Measurements from ENCODE around the gene PDLIM1. TPM values are rescaled to one million over a fixed set of nuclear protein-coding genes. Genes with fewer than 3 reads are reported as not detected.
A peak's percentile ranks its signal among the peaks of the same experiment; 100 is the strongest.
"Not testable (repeated sequence)": the region's sequence is repeated elsewhere in the genome, so short reads cannot be mapped to it uniquely, and the experiment has no call there.

The PDLIM1 gene
- total RNA-seq, 1 experiment from 2014 or later: 42.5 TPM

DNA sequence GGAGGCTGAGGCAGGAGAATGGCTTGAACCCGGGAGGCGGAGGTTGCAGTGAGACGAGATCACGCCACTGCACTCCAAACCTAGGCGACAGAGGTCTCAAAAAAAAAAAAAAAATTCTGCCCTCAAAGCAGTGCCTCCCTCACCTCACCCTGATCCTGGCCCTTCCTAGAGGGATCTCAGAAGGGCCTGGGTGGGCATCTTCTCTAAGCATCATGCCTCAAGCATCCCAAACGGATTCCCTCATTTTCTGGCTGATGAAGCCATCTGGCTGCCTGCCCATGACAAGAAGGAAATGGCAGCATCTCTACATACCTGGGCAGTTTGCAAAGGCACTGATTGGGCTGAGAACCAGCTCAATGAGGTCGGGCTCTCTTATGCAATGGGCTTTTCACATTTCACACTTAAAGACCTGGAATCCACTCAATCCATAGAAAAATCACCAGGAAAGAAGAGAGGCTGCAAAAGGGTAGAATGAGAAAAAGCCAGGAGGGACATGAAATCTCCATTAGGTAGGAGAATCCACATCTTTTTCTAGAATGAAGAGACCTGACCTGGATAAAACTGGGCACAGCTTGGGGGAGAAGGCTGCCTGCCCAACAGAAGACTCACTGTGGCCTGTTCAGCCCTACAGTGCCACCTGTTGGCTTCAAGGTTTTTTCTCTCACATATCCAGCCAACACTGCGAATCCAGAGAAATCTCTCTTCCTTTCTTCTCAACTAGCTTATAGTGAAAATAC, 48.1 kb downstream of the PDLIM1 start:
- peak; percentile 49 for DNase-seq (ENCODE audit: low spot score)

DNA sequence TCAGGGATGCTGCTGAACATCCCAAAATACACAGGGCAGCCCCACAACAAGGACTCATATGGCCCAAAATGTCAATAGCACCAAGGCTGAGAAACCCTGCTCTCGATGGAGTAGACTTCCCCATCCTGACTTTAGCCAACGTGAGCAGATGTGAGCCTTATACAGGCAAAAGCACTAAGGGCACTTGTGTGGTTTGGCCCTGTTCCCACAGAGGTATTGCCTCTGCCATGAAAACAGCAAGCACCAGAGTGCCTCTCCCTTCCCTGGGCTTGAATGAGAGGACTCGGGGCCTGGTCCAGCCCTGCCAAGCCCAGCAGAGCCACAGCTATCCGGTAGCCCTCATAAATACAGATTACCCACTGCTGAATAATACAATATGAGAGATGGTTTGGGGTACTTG, 49.3 kb downstream of the PDLIM1 start:
- peak; percentile 50 for DNase-seq (ENCODE audit: low spot score)

DNA sequence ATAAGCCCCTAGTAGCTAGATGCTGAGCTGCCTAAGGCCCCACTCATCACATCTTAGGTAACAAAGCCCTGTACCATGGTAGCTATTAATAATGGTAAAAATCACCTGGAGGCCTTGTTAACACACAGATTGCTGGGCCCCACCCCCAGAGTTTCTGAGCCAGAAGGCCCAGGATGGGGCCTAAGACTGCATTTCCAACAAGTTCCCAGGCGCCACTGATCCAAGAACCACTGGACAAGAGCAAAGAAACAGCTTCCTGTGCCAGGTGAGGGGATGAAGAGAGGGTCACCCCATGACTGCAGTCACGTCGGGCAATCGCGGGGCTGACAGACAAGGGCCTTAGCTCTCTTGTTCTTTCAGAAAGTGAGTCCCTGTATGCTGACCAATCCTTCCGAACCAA, 50.0 kb downstream of the PDLIM1 start:
- no peak for DNase-seq (ENCODE audit: low spot score)

- not testable (repeated sequence) for DNase-seq (ENCODE audit: low spot score)
Measured at GRCh38 chr10:95240096-95240495, 50.7 kb downstream of the PDLIM1 start.

GRCh38 chr10:95237376-95238170, 53.2 kb downstream of the PDLIM1 start:
- DNase-seq (ENCODE audit: low spot score): no peak

DNA sequence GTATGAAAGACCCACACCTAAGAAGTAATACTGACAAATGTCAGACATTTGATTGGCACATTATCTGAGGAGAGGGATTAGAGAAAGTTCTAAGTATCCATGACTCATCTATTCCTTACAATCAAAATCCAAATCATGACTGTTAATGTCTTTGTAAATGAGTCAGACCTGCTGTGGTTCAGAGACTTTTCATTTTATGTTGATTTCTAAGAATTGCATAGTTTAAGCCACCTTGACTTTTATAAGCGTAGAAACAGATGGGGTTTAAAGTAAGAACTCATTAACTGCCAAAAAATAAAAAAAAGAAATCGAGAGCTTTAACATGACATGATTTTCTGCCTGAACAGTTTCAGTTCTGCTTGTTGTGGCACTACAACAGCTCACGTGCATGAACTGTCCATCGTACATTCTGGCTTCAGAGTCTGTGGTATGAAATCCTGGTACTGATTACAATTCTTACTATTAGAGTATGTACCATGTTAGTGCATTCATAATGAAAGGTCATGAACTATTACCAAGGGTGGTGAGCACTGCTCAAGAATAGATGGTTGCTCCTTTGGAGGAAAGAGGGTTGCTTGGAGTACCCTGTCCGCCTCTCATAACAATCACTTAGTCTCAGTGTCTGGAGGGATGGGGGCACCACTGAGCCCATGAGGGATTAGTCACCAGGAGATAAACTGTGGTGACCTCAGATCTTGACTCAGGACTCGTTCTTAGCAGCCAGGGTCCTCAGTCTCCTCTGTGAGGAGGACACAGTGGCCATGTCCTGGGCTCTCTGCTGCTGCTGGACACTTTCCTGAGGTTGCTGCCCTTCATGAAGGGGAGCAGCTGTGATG, 54.5 kb downstream of the PDLIM1 start:
- peak; percentile 80 for DNase-seq (ENCODE audit: low spot score)

DNA sequence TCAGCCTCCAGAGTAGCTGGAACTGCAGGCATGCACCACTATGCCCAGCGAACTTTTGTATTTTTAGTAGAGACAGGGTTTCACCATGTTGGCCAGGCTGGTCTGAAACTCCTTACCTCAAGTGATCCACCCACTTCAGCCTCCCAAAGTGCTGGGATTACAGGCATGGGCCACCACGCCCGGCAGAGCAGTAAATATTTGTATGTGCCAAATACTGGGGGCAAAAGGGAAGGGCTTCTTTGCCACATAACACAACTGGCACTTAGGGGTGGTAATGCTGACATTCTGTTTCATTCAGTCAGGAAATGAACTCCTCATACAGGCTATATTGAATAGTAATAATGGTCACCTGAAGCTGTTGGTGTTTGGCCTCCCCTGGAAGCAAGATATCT, 55.1 kb downstream of the PDLIM1 start:
- DNase-seq (ENCODE audit: low spot score): peak; percentile 67

GRCh38 chr10:95234951-95235350, 55.9 kb downstream of the PDLIM1 start:
- DNase-seq (ENCODE audit: low spot score): no peak

DNA sequence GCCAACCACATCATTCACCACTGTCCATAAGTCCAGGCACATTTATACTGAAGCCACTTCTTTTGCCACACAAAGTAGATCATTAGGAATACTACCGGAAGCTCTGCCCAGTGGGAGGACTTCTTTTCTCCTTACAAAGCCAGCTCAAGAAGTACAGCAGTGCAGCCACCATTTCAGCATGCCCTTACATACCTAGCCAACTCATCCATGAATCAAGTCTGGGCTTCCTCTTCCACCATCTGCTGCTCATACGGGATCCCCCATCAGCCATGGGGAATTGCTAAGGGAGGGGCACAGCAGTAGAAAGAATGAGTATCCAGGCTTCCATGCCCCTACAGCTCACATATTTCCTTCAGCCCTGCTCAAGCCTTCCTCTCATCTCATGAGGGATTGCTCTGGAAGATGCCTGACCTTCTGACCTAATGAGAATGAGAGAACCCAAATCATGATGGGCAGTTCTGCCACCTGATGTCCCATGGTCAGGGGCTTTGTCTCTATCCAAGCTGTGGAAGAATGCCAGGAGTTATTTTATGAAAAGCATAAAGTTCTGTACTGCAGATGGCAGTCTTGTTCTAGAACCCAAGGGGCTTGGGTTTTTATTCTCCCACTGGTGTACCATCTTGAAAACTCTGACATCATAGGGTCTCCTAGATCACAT, 57.3 kb downstream of the PDLIM1 start:
- no peak for DNase-seq (ENCODE audit: low spot score)

DNA sequence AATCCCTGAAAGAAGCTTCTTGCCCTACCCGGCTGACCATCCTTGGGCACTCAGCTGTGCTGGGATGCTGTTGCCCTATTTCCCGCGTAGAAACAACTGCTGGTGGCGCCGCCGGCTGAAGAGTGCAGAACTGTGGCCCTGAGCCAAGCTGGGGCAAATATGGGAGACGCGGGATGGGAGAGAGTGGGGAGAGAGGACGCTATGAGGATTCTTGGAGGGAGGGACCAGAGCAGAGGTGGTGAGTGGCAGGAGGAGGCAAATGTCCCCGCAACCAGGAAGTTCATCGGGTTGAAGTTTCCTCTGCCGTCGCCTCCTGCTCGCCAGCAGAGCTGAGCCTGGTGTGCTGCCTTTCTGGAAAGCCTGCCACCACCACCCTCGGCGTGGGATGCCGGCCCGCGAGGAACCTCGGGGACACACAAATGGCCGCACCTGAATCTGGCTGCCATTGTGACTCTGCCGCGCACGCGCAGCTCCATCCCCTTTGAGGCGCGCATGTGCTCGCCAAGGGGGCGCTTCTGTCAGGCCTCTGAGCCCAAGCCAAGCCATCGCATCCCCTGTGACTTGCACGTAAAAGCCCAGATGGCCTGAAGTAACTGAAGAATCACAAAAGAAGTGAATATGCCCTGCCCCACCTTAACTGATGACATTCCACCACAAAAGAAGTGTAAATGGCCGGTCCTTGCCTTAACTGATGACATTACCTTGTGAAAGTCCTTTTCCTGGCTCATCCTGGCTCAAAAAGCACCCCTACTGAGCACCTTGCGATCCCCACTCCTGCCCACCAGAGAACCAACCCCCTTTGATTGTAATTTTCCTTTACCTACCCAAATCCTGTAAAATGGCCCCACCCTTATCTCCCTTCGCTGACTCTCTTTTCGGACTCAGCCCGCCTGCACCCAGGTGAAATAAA, 59.9 kb downstream of the PDLIM1 start:
- DNase-seq (ENCODE audit: low spot score): not testable (repeated sequence)

- peak; percentile 97 for DNase-seq (ENCODE audit: low spot score)
Measured at GRCh38 chr10:95229724-95230627, 60.8 kb downstream of the PDLIM1 start.

GRCh38 chr10:95228934-95229723, 61.7 kb downstream of the PDLIM1 start:
- not testable (repeated sequence) for DNase-seq (ENCODE audit: low spot score)

GRCh38 chr10:95225136-95225535, 65.7 kb downstream of the PDLIM1 start:
- no peak for DNase-seq (ENCODE audit: low spot score)

GRCh38 chr10:95221124-95221523, 69.7 kb downstream of the PDLIM1 start:
- peak; percentile 39 for DNase-seq (ENCODE audit: low spot score)

DNA sequence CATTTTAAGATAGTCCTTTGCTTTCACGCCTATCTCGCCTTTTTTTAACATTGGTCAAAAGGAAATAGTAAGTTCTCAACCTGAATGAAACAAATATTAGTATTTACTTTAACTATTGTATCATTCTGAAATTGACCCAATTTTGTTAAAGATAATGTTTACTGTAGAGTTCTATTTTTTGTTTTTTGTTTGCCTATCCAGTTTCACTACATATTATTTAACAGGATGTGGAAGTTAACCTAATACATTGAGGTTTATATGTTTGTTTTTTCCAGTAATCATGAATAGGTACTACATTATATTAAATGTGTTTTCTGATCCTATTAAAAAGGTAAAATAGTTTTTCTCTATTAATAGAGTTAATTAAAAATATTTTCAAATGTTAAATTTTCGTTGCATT, 70.3 kb downstream of the PDLIM1 start:
- DNase-seq (ENCODE audit: low spot score): no peak

DNA sequence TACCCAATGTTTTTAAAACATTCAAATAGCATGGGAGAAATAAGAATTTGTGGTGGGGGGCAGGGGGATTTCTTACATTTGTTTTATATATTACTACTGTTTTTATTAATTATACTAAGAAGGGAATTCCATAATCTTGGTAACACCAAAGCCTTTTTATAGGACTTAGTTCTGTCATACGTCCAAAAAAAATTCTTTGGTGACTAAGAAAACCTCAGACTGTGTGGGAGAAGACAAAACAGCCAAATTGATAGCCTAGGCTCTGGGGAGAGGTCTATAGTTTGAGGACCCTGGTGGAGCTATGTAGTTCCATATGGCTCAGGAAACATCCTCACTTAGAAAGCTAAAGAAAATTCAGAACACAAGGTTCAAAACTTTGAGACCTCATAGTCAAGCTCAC, 73.3 kb downstream of the PDLIM1 start:
- DNase-seq (ENCODE audit: low spot score): no peak

GRCh38 chr10:95214793-95215192, 76.0 kb downstream of the PDLIM1 start:
- peak; percentile 64 for DNase-seq (ENCODE audit: low spot score)

DNA sequence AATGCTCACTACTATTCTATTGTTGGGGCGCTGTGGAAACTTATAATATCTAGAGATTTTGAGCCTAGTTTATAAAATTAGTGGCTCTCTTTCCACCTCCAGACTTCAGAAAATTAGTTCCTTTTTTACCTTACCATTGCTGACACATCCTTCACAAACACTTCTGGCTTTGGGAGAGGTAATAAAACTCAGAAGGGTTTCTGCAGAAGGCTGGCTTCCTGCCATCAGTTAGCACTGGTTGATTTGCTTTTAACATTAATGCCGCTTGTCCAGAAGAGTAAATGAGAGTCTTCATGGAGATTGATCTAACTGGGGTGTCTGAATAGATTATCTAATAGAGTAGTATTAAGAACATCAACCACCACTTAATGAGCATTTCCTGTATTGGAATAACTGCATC, 76.4 kb downstream of the PDLIM1 start:
- DNase-seq (ENCODE audit: low spot score): no peak
